Ascending aorta (tissue), 2 donors: ENCODE results near the gene MFSD12. TPM values are rescaled to one million over a fixed set of nuclear protein-coding genes. Genes with fewer than 3 reads are reported as not detected.

Experiments
- DNase-seq, 2 donors: peaks; one replicate each; pipeline ENCODE4 v3.0.0-alpha.2; 2019; ENCODE audit warnings: low spot score in 2 of 2
- H3K27ac ChIP-seq, 2 donors: fragments of 200-600 bp; sonication (generic); one replicate each; pipeline ENCODE4 v1.5.1; 2016 to 2017; ENCODE audit warnings: mild to moderate bottlenecking in 1 of 2
- H3K27me3 ChIP-seq: fragments of 200-600 bp; sonication (generic); one replicate; pipeline ENCODE4 v1.5.1; 2017
- H3K36me3 ChIP-seq, 2 donors: fragments of 200-600 bp; sonication (generic); one replicate each; pipeline ENCODE4 v1.5.1; 2016
- H3K4me1 ChIP-seq, 2 donors: fragments of 200-600 bp; sonication (generic); one replicate each; pipeline ENCODE4 v1.5.1; 2016 to 2017; ENCODE audit warnings: mild to moderate bottlenecking in 1 of 2
- H3K4me3 ChIP-seq, 2 donors: fragments of 200-600 bp; sonication (generic); one replicate each; pipeline ENCODE4 v1.5.1; 2016 to 2017; ENCODE audit warnings: mild to moderate bottlenecking in 1 of 2
- H3K9me3 ChIP-seq, 2 donors: fragments of 200-600 bp; sonication (generic); one replicate each; pipeline ENCODE4 v1.5.1; 2016
- CTCF ChIP-seq, 3 experiments: fragments of 200-600 bp in 2 of 3; fragments of 450-650 bp in 1 of 3; sonication (generic) in 2 of 3; IDR thresholded peaks; one replicate each; pipeline ENCODE4 v1.5.1; 2016 to 2019; ENCODE audit warnings: antibody characterized with exemption in 3 of 3, mild to moderate bottlenecking in 1 of 3, moderate library complexity in 1 of 3
- intact Hi-C: fragments of 100-400 bp; cut with DNase I; formaldehyde crosslinking; loops from one replicate; pipeline ENCODE4 v1.15.1; 2023
- total RNA-seq: library from RNA; depleted of rRNA; stranded (reverse); fragments of >200 nt; gene quantifications from one replicate; pipeline ENCODE4 v1.1.0, GENCODE V29; 2016

The MFSD12 gene
- total RNA-seq, 1 donor from 2014 or later: 133 TPM

- Histone ChIP-seq H3K27me3 (no peaks in the 10 kb centered on the region), H3K4me1 (no peaks in the 10 kb centered on the region), H3K36me3 (peaks cover 0 to 11% of the 10 kb centered on the region in 2 donors), H3K27ac (no peak overlapping the region), H3K4me3 (no peak overlapping the region), H3K9me3 (no peaks in the 10 kb centered on the region)
- intact Hi-C loops: no loop called here
- DNase-seq: no peak
- TF ChIP-seq CTCF (IDR thresholded peaks at IDR 0.05): no peak
Measured at GRCh38 chr19:3516675-3517207, 40.6 kb downstream of the MFSD12 start.

GRCh38 chr19:3515891-3516422, 41.4 kb downstream of the MFSD12 start:
- no peaks in the 10 kb centered on the region for H3K9me3 ChIP-seq
- TF ChIP-seq CTCF (IDR thresholded peaks at IDR 0.05): no peak
- intact Hi-C loops: no loop called here
- H3K27ac ChIP-seq: no peak overlapping the region
- no peaks in the 10 kb centered on the region for H3K27me3 ChIP-seq
- H3K36me3 ChIP-seq: peaks cover 0 to 11% of the 10 kb centered on the region in 2 donors
- H3K4me3 ChIP-seq: no peak overlapping the region
- DNase-seq: no peak
- no peaks in the 10 kb centered on the region for H3K4me1 ChIP-seq

- no peak for DNase-seq
- H3K9me3 ChIP-seq: no peaks in the 10 kb centered on the region
- H3K4me3 ChIP-seq: no peak overlapping the region
- TF ChIP-seq CTCF (IDR thresholded peaks at IDR 0.05): no peak
- H3K36me3 ChIP-seq: peaks cover 6 to 7% of the 10 kb centered on the region in 2 donors
- intact Hi-C loops: no loop called here
- no peaks in the 10 kb centered on the region for H3K27me3 ChIP-seq
- H3K27ac ChIP-seq: no peak overlapping the region
- no peaks in the 10 kb centered on the region for H3K4me1 ChIP-seq
Measured at GRCh38 chr19:3514930-3515329, 42.5 kb downstream of the MFSD12 start.

GRCh38 chr19:3513229-3514140, 43.9 kb downstream of the MFSD12 start:
- no peak overlapping the region for H3K4me3 ChIP-seq
- no peaks in the 10 kb centered on the region for H3K27me3 ChIP-seq
- intact Hi-C loops: no loop called here
- no peak for DNase-seq
- no peak overlapping the region for H3K27ac ChIP-seq
- no peak for TF ChIP-seq CTCF (IDR thresholded peaks at IDR 0.05)
- H3K4me1 ChIP-seq: no peaks in the 10 kb centered on the region
- H3K9me3 ChIP-seq: no peaks in the 10 kb centered on the region
- H3K36me3 ChIP-seq: peaks cover 0 to 12% of the 10 kb centered on the region in 2 donors

- no peaks in the 10 kb centered on the region for H3K9me3 ChIP-seq
- no peak overlapping the region for H3K27ac ChIP-seq
- DNase-seq: no peak
- H3K4me3 ChIP-seq: no peak overlapping the region
- H3K27me3 ChIP-seq: no peaks in the 10 kb centered on the region
- peaks cover 0 to 12% of the 10 kb centered on the region in 2 donors for H3K36me3 ChIP-seq
- intact Hi-C loops: no loop called here
- H3K4me1 ChIP-seq: peaks cover 2 to 3% of the 10 kb centered on the region in 2 donors
- no peak for TF ChIP-seq CTCF (IDR thresholded peaks at IDR 0.05)
Measured at GRCh38 chr19:3512562-3513228, 44.7 kb downstream of the MFSD12 start.
